ENCODE data around the gene GEMIN7.

- TF ChIP-seq CTCF (conservative IDR thresholded peaks at IDR 0.05; ENCODE audit: low read depth, low read length) (no peak), RAD21 (IDR thresholded peaks at IDR 0.05; ENCODE audit: low read length) (no peak), POLR2A (IDR thresholded peaks at IDR 0.05; ENCODE audit: low read depth, low read length) (no peak), RFX5 (IDR thresholded peaks at IDR 0.05; ENCODE audit: low read depth, low read length) (no peak), CEBPB (IDR thresholded peaks at IDR 0.05; ENCODE audit: low read depth, low read length) (no peak), ELK1 (IDR thresholded peaks at IDR 0.05; ENCODE audit: borderline replicate concordance, low read depth, low read length) (no peak), USF2 (IDR thresholded peaks at IDR 0.05; ENCODE audit: low read depth, low read length) (no peak), SMC3 (IDR thresholded peaks at IDR 0.05; ENCODE audit: low read depth, low read length) (no peak), RCOR1 (IDR thresholded peaks at IDR 0.05; ENCODE audit: insufficient replicate concordance, low read length) (no peak), MAFK (IDR thresholded peaks at IDR 0.05; ENCODE audit: low read depth, low read length) (no peak), MAZ (IDR thresholded peaks at IDR 0.05; ENCODE audit: borderline replicate concordance, low read depth, low read length) (no peak), BHLHE40 (IDR thresholded peaks at IDR 0.05; ENCODE audit: low read depth, low read length) (no peak), MXI1 (IDR thresholded peaks at IDR 0.05; ENCODE audit: borderline replicate concordance, low read depth, low read length) (no peak)
Measured at GRCh38 chr19:45128146-45128545, 49.1 kb downstream of the GEMIN7 start.
